Frontal cortex (tissue), 4 donors: ENCODE data around the gene RND3. TPM values are rescaled to one million over a fixed set of nuclear protein-coding genes. Genes with fewer than 3 reads are reported as not detected.
A peak's percentile ranks its signal among the peaks of the same experiment; 100 is the strongest.

ENCODE experiments used
- DNase-seq, 2 donors: peaks; one replicate each; pipeline ENCODE4 v3.0.0; 2012; ENCODE audit warnings: low spot score in 2 of 2
- FAIRE-seq: peaks from 2 replicates; lab custom pipeline; 2012; peaks lifted over from hg19 to GRCh38; lab: Jason Lieb, UNC
- total RNA-seq: library from RNA; depleted of rRNA; stranded (reverse); fragments of >200 nt; gene quantifications from one replicate; pipeline ENCODE4 v1.2.3, GENCODE V29; 2014
- donor health status: control.
- donor health status: control.
- donor health status: control.

Gene RND3
- total RNA-seq, 1 donor from 2014 or later, result 251 TPM

DNA sequence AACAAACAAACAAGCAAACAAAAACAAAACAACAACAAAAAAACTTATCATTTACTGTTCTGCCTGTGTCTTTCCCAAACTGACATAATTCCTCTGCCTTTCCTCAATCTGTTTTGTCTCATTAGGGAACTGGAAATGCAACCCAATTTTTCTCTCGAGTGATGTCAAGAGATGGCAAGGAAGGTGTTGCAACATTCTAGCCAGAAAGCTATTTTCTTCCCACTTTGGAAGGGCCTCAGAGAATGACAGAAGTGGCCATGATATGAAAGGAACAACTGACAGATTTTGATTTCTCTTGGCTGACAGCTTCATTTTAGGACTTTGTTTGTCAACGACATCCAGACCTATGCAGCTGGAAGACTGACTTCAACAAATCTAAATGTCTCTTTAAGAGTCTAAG, 24.7 kb downstream of the RND3 start:
- DNase-seq (no peak), FAIRE-seq (no peak)

DNA sequence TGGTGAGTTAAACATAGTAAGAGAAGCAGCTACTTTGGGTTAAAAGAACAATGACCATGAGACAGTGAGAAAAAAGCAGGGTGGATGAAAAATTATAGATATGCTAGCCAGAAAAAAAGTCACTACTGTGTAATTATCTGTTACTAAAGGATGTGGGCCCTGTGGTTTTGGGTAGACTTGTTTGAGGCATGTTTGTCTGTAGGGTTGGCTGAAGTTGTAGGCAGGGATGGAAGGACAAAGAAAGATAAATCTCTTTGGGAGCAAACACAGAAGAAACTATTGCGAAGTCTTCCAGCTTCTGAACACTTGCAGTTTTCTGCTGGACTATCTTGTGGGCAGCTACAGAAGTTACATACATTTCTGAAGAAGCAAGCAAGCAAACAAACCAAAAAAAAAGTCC, 28.2 kb downstream of the RND3 start:
- DNase-seq (no peak), FAIRE-seq (no peak)

DNA sequence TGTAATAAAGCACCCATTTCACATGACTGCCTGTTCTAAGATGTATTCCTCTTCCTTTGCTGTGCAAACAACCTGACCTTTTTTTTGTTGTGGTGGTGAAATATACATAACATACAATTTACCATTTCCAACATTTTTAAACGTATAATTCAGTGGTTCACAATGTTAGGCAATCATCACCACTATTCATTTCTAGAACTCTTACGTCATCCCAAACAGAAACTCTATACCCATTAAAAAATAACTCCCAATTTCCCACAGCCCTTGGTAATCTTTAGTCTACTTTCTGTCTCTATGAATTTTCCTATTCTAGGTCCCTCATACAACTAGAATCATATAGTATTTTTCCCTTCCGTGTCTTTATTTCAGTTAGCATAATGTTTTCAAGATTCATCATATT, 36.7 kb downstream of the RND3 start:
- no peak for FAIRE-seq
- no peak for DNase-seq

DNA sequence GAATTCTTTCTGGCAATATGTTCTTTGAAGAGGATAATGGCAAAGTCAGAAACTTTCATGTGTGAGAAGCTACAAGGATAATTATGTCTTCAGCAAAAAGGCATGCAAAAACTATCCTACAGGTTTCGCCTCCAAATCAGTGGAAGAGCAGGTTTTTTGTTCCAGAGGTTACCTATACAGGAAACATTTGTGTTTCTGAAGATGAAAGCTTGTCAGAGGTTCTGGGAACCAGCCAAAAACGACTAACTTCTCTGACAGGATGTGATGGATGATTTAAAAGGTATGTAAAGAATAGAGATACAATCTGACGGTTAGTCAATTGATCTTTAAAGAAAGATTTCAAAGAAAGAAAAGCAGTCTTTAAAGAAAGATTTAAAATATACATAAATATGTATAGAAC, 37.6 kb downstream of the RND3 start:
- DNase-seq (no peak), FAIRE-seq (no peak)

DNA sequence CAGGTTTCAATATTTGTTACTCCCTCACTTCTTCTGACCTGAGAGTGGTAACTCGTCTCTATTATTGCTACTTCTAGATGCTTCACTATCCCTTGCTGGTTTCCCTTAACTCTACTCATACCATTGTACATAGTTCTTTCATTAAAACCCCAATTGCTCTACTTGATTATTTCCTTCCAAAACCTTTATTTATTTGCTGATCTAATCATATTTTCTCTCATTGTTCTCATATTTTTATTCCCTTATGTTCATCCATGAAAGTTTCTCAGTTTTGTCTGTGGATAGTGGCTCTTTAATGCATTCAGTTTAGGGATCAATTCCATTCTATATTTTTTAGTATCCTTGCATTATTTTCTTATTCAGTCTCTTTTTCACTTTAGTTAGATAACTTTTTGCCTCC, 42.1 kb downstream of the RND3 start:
- FAIRE-seq, result no peak

DNA sequence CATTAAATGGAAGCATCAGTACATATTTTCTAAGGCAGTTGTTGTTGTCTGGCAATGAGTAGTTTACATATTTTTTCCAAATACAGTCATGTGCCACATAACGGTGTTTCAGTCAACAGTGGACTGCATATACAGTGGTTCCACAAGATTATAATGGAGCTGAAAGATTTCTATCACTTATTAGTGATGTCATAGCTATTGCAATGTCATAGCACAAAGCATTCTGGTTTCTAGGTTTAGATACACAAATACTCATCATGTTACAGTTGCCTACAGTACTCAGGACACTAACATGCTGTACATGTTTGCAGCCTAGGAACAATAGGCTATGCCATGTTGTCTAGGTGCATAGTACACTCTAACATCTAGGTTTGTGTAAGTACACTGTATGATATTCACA, 45.0 kb downstream of the RND3 start:
- no peak for FAIRE-seq
- no peak for DNase-seq

More for the DNA sequence above, 42.1 kb downstream of the RND3 start:
- DNase-seq, result no peak

DNA sequence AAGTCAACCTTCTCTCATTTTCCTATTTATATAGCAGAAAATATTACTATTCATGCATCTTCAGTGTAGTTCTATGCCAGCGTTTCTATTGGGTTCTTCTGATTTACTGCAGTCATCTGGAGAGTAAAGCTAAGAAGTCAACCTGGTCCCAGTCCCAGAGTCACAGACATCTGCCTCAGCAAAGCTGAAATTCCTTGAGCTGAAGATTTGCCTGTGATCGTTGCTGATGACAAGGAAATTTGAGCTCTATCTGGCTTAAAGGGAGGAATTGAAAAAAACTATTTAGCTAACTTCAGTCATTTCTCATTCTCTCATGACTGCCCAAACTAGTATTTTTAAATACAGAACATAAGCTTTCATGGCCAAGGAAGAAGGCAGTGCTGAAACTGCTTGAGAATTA, 45.7 kb downstream of the RND3 start:
- no peak for FAIRE-seq

DNA sequence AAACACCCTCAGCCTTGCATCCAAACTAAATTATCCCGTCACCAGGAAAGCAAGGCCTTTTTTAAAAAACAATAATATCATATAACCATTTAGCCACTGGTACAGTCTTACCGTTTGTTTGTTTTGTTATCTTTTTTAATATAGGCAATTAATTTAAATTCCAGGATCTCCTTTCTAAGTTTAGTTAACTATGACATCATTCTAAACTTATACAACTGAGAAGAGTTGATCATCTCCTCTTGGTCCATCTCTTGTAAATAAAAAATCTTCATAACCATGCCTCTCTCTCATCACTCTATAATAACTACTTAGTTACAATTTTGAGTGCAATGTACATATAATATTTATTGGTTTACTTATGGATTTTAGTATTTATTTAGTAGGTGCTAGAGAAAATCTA, 46.2 kb downstream of the RND3 start:
- no peak for FAIRE-seq
- no peak for DNase-seq

More for the DNA sequence above, 45.7 kb downstream of the RND3 start:
- no peak for DNase-seq

DNA sequence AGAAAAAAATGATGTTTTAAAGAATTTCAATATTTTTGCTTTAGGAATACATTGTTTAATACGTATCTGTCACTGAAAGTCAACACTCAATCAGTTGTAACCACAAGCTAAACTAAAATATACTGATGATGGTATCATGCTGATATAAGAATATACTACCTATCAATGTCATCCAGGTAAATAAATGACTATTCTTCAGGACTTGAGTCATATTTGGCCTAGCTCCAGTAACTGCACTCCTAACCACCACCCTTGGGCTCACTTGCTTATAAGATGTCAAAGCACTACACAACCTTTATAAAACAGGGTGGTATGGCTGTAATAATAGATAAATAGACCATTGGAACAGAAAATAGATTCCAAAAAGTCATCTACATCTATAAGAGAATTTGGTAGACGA, 48.8 kb downstream of the RND3 start:
- no peak for DNase-seq
- FAIRE-seq, result no peak

DNA sequence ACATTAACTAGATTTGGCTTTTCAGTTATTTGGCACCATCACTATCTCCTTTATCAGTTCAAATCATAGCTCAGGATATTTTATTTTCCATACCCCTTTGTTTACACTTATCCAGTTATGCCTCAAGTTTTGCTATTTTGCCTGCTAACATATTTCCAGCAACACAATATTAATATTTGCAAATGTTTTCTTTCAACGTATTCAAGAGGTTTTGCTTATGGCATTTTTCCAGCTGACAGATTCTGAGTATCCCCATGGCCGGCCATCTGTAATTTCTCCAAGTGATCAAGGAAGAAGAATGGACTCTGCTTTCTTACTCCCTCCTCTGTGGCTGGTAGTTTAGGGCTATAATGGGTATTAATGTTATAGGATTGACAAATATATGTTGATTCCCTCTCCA, 49.4 kb downstream of the RND3 start:
- DNase-seq, result no peak
- FAIRE-seq, result no peak

DNA sequence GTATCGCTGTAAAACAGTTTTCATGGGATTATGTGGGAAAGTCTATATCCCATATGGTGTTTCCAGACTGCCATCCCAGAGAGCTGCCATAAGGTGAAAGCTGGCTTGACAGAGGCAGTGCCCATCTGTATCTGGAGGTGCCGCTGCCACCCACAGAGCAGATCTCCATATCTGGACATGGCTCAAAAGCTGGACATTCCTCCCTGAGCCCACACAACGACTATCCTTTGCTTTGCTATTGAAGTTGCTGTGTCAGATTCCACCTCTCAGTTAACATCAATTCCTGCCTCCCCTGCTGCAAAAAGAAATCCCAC, 55.2 kb downstream of the RND3 start:
- no peak for DNase-seq
- no peak for FAIRE-seq

DNA sequence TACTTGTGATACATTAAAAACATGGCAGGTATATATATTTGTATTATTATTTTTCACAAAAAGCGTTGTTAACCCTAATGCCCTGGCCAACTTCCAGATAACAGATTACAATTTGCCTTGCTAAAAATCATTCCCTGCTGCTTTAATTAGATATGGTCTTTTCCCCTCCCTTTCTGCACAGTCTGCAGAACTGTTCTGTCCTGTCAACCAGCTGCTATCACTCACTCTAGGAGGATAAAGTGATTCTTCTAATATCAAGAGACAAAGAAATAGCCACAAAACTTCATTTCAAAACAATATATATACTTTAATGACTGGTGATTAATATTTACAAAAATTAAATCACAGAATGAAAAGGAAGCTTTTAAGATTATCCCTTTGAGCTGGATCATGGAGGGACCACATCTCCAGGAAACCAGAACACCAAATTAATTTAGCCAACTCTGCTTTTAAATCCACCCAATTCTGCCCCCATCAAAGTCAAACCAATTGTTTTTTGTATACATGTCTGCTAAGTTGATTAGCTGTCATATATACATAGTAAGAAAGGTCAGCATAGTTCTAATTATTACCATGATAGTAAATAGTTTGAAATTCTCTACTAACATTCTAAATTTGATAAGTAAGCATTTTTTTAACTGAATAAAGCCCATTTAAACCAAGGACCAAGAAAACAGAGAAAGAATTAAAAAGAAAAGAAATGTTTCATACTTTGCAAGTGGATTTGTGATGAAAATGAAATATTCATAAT, 55.7 kb downstream of the RND3 start:
- FAIRE-seq (no peak), DNase-seq (no peak)

DNA sequence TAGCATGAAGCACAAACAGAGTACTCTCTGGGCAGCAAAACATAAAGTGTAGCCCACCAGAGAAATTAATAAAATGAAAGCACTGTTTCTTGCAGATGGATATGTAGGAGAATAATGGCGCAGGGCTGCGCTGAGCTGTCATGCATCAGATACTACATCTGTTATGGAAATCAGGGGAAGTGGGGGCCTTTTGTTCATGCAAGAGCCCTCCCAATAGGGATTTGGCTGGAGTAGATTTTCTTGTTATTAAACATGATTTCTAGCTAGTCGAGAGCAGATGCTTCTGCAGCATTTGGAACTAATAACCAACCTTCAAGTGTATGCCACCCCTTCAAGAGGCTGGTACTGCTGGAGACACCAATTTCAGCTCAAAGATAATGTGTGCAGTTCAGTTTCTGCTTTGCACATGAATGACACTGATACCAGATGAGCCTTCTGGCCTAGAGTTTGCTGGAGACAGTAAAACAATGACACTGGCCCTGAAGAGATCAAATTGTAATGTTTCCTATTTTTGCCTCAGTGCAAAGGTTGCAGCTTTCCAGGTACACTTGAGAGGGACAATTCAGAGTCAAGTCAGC, 58.0 kb downstream of the RND3 start:
- FAIRE-seq (no peak), DNase-seq (no peak)

DNA sequence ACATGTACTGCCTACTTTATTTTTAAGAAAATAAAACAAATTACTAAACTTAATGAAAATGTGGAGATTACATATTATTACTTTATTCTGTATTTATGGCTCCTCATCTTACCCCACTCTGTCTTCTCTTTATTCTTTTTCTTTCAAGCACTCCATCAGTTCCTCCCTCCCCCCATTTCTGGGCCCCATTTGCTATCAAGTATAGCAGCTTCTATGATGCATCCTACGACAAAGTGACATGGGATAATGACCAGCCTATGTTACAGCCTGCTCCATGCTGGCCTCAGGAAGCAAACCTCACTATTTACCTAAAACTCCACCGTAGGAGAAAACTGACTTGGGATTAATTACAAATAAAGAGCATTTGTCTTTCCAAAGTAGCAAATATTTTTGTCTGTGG, 58.8 kb downstream of the RND3 start:
- DNase-seq, result no peak
- no peak for FAIRE-seq

DNA sequence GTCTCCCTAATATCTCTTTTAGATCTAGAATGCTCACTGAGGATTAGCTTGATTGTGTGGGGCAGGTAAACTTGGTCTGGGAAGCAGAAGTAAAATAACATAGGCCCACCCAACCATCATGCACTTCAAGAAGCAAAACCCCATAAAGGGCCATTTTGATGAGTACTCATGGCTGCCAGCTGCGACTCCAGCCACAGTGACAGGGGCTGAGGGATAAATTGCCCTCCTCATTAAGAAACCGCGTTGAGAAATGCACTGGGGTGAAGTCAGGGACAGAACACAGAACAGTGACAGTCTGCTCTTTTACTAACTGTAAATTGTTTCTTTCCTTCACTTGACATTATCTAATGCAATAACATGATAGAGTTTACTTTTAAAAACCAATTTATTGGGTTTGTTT, 60.2 kb downstream of the RND3 start:
- FAIRE-seq, result no peak
- no peak for DNase-seq

DNA sequence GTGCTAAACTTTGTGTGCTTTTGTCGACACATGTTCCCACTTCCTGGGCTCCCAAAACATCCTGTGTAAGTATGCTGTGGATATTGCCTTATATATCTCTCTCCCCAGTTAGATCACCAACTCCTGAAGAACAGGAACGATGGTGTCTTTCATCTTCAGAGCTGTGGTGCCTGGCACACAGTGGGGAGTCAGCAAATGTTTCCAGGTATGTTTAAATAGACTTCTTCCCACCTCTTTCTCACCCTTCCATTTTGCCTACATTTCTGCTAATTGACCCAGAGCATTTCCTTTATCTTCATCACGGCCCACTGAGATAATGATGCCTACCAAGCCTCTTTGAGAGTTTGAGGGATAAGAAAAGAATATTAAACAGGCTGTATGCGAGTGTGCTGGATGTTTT, 60.7 kb downstream of the RND3 start:
- FAIRE-seq, result no peak
- DNase-seq, result no peak

DNA sequence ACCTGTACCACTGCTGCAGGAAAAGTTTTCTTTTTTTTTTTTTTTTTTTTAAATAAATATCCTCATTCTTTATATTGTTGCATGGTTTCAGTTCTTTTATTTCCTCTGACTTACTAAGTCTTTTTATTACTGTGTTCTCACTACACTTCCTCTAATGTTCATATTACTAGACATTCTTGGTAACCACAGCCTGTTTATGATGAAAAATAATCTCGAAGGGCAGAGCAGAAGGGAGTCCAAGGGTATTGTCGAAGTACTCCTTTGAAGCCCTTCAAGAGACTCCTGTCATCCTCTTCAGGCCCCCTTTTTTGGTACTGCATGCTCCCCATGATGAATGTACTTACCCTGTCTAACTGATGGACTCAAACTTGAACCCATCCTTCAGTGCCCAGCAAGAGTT, 61.2 kb downstream of the RND3 start:
- no peak for DNase-seq
- FAIRE-seq, result no peak

DNA sequence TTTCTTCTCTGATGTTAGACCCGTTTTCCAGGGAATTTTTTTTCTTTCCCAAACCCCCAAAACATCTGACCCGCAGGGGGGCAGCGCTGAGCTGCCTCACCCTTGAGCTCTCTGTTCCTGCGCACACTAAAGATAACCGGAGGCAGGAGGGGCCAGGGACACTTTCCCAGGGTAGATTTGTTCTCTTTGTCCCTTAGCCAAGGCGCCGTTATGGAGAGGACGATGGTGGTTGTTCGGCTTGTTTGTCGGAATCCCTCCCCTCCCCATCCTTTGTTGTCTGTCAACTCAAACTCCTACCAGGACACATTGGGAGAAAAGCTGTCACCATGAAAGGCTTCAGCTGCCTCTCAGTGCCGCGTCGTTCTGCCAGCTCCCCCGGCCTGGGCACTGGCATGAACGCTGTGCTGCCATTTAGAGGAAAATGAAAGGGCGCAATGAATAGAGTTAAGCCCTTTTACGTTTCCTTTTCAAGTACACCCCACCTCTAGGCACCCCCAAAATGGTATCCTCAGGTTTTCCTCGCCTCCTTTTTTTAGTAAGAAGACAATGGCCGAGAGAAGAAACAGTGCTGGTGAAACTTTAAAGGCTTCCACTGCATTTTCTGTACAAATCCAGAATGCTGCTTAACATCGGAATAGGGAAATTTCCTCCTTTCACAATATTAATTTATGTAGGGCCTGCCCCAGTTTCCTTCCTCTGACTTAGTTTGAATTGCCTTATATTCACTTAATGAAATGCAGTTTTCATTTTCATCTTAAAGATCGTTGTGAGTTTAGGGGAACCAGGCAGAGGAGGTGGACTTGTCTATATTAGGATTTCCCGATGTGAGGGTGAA, 62.1 kb downstream of the RND3 start:
- FAIRE-seq (no peak), DNase-seq (peak in 1 of 2 donors; percentile 4)

DNA sequence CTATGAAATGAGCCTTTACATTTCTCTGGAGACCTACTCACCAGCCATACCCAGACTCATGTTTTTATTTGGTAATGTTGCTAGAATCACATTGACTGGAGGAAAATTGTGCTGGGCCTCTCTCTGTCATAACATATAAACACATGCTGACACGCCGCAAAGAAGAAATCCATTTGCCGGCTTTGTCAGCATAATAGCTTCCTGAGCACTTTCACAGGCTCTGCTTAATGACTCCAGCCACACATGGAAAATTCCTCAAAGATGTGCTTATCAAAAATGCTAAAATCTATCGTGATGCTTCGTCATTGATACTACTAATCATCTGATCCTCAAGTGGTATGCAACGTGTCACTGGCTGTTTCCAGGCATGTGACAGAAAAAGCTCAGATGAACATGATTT, 63.1 kb downstream of the RND3 start:
- DNase-seq, result no peak
- no peak for FAIRE-seq

DNA sequence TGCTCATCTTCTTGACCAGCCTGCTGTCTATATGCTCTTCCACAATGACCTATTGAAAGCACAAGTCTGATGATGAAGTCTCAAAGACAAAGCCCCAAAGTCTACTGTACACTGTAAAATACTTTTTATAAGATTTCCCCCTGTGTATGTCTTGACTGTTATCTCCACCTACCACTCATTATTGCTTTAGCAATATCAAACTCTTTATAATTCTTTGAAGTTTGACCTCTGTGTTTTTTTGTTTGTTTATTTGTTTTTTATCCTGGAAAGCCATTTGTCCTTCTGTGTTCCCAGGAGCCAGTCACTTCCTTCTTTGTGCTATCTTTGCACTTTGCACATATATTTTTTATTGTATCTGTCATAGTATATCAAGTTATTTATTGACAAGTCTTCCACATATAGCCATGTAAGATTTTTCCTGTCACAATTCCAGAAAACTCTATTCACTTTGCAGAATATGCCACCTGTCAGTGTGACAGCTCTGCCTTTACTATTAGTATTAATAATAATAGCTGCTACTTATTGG, 66.3 kb downstream of the RND3 start:
- DNase-seq (no peak), FAIRE-seq (no peak)

DNA sequence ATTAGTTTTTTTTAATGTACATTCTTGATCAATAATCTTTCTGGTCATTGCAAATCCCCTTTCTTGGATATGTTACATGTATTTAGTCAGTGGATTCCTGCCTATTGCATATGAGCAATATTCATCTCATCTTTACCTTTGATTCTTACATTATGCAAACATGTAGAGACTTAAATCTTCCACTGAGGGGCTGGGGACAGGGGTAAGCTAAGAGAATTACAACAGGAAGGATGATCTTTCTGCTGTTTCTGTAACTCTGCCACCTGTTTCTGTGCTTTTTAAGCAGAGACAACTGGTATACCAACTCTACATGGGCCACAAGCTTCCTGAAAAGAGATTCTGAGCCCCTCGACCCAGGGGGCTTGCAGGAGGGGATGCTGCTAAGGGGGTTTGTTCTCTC, 68.6 kb downstream of the RND3 start:
- no peak for FAIRE-seq
- DNase-seq, result no peak
